ENCODE results near the gene CENPU. TPM values are rescaled to one million over a fixed set of nuclear protein-coding genes. Genes with fewer than 3 reads are reported as not detected.

Gene CENPU
- total and polyA plus RNA-seq, 2 of the 8 experiments (the other 6 are each of a cell fraction or from before 2014, with no cell fraction given): 32.1 to 122 TPM

- no peak for TF ChIP-seq POLR2A (IDR thresholded peaks at IDR 0.05; ENCODE audit: control extremely low read depth in 1 of 2, low read depth in 2 of 2, low read length in 2 of 2)
These were observed 35.4 kb upstream of the CENPU start (continued) for GRCh38 chr4:184769141-184769765.

All from H1 (cell line).